Measurements from ENCODE around the gene PRKG1.

The PRKG1 gene

GRCh38 chr10:52319926-52320325, 1245.6 kb downstream of the PRKG1 start:
- TF ChIP-seq GABPA (IDR thresholded peaks at IDR 0.05; ENCODE audit: low read depth), result no peak
- no peak for TF ChIP-seq POLR2AphosphoS5 (IDR thresholded peaks at IDR 0.05; ENCODE audit: low read depth)
- no peak for TF ChIP-seq CTCF (IDR thresholded peaks at IDR 0.05; ENCODE audit: insufficient read depth, low read length)
- TF ChIP-seq, protein P1, sequence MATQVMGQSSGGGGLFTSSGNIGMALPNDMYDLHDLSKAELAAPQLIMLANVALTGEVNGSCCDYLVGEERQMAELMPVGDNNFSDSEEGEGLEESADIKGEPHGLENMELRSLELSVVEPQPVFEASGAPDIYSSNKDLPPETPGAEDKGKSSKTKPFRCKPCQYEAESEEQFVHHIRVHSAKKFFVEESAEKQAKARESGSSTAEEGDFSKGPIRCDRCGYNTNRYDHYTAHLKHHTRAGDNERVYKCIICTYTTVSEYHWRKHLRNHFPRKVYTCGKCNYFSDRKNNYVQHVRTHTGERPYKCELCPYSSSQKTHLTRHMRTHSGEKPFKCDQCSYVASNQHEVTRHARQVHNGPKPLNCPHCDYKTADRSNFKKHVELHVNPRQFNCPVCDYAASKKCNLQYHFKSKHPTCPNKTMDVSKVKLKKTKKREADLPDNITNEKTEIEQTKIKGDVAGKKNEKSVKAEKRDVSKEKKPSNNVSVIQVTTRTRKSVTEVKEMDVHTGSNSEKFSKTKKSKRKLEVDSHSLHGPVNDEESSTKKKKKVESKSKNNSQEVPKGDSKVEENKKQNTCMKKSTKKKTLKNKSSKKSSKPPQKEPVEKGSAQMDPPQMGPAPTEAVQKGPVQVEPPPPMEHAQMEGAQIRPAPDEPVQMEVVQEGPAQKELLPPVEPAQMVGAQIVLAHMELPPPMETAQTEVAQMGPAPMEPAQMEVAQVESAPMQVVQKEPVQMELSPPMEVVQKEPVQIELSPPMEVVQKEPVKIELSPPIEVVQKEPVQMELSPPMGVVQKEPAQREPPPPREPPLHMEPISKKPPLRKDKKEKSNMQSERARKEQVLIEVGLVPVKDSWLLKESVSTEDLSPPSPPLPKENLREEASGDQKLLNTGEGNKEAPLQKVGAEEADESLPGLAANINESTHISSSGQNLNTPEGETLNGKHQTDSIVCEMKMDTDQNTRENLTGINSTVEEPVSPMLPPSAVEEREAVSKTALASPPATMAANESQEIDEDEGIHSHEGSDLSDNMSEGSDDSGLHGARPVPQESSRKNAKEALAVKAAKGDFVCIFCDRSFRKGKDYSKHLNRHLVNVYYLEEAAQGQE (IDR thresholded peaks at IDR 0.05; ENCODE audit: insufficient replicate concordance, low read depth), result no peak
- TF ChIP-seq SPI1 (IDR thresholded peaks at IDR 0.05; ENCODE audit: borderline replicate concordance, low read depth), result no peak
- DNase-seq (ENCODE audit: low read depth in 1 of 2, low spot score in 1 of 2), result no peak
- H3K27ac ChIP-seq (replicated peaks), result no peak overlapping the region
- peaks cover 4% of the 10 kb centered on the region for H3K27me3 ChIP-seq (ENCODE audit: insufficient read depth, poor library complexity, severe bottlenecking)
- no peak overlapping the region for H3K4me3 ChIP-seq (replicated peaks; ENCODE audit: insufficient read depth, low read length)

DNA sequence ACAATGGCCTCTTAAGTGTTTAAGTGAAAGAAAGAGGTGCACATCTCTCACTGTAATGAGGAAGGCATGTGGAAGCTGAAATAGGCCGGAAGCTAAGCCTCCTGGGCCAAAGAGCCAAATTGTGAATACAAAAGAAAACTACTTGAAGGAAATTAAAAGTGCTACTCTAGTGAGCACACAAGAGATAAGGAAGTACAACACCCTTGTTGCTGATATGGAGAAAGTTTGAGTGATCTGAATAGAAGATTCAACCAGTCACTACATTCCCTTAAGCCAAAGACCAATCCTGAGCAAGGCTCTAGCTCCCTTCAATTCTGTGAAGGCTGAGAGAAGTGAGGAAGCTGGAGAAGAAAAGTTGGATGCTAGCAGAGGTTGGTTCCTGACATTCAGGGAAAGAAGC, 1248.0 kb downstream of the PRKG1 start:
- no peaks in the 10 kb centered on the region for H3K27me3 ChIP-seq (ENCODE audit: insufficient read depth, poor library complexity, severe bottlenecking)
- no peak for TF ChIP-seq GABPA (IDR thresholded peaks at IDR 0.05; ENCODE audit: low read depth)
- no peak for TF ChIP-seq SPI1 (IDR thresholded peaks at IDR 0.05; ENCODE audit: borderline replicate concordance, low read depth)
- TF ChIP-seq, protein P1 (IDR thresholded peaks at IDR 0.05; ENCODE audit: insufficient replicate concordance, low read depth), result no peak
- TF ChIP-seq POLR2AphosphoS5 (IDR thresholded peaks at IDR 0.05; ENCODE audit: low read depth), result no peak
- no peak for TF ChIP-seq CTCF (IDR thresholded peaks at IDR 0.05; ENCODE audit: insufficient read depth, low read length)

DNA sequence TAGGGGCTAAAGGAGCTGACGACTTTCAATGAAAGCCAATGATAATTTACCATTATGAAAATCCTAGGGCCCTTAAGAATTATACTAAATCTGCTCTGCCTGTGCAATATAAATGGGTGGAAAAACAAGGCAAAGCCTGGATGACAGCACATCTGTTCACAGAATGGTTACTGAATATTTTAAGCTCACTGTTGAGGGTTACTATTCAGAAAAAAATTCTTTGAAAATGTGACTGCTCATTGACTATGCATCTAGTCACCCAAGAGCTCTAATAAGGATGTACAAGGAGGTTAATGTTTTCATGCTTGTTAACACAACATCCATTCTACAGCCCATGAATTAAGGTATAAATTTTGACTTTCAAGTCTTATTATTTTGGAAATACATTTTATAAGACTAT, 1248.6 kb downstream of the PRKG1 start:
- H3K27me3 ChIP-seq (ENCODE audit: insufficient read depth, poor library complexity, severe bottlenecking), result no peaks in the 10 kb centered on the region
- no peak for DNase-seq (ENCODE audit: low read depth in 1 of 2, low spot score in 1 of 2)
- no peak overlapping the region for H3K27ac ChIP-seq (replicated peaks)
- TF ChIP-seq POLR2AphosphoS5 (IDR thresholded peaks at IDR 0.05; ENCODE audit: low read depth) (no peak), SPI1 (IDR thresholded peaks at IDR 0.05; ENCODE audit: borderline replicate concordance, low read depth) (no peak), CTCF (IDR thresholded peaks at IDR 0.05; ENCODE audit: insufficient read depth, low read length) (no peak), GABPA (IDR thresholded peaks at IDR 0.05; ENCODE audit: low read depth) (no peak)
- TF ChIP-seq, protein P1 (IDR thresholded peaks at IDR 0.05; ENCODE audit: insufficient replicate concordance, low read depth), result no peak
- H3K4me3 ChIP-seq (replicated peaks; ENCODE audit: insufficient read depth, low read length), result no peak overlapping the region

More for the DNA sequence above, 1248.0 kb downstream of the PRKG1 start:
- Histone ChIP-seq H3K27ac (replicated peaks) (no peak overlapping the region), H3K4me3 (replicated peaks; ENCODE audit: insufficient read depth, low read length) (no peak overlapping the region)
- no peak for DNase-seq (ENCODE audit: low read depth in 1 of 2, low spot score in 1 of 2)

Measured in HL-60 (cell line).